GM12878 (cell line): Measurements from ENCODE around the gene SFXN1. TPM values are rescaled to one million over a fixed set of nuclear protein-coding genes. Genes with fewer than 3 reads are reported as not detected.

Source experiments
- CEBPZ ChIP-seq: fragments of 150-350 bp; IDR thresholded peaks from 2 replicates; pipeline ENCODE4 v1.6.1; 2016; ENCODE audit warnings: low read depth, low read length
- IRF4 ChIP-seq: IDR thresholded peaks from 2 replicates; pipeline ENCODE4 v1.6.1; 2011; ENCODE audit warnings: low read depth, low read length
- SREBF2 ChIP-seq: IDR thresholded peaks from 2 replicates; pipeline ENCODE4 v1.6.1; 2012; ENCODE audit warnings: mild to moderate bottlenecking, low read length
- ZBTB40 ChIP-seq: fragments of 450-650 bp; IDR thresholded peaks from 2 replicates; pipeline ENCODE4 v1.6.1; 2016; ENCODE audit warnings: mild to moderate bottlenecking, moderate library complexity, borderline replicate concordance
- polyA plus RNA-seq, 11 experiments: library from polyadenylated mRNA; depleted of rRNA in 4 of 11; unstranded in 6 of 11; stranded (reverse) in 5 of 11; fragments of >200 nt; fragmentation: Nextera tagmentation in 4 of 11; fragmentation: Illumina TruSeq in 1 of 11; extraction: Ambion mirVana in 4 of 11; extraction: Trizol in 1 of 11; gene quantifications; 1 replicate in 1 of 11; 2 replicates in 10 of 11; pipeline versions ENCODE4 v1.2.1 to v1.2.3, GENCODE V29; 2011 to 2016; ENCODE audit warnings: inconsistent platforms in 2 of 11, missing spikeins in 2 of 11, low read depth in 1 of 11
- total RNA-seq, 4 experiments: library from RNA; depleted of rRNA in 3 of 4; stranded (reverse); fragments of >200 nt in 3 of 4; fragmentation: Illumina TruSeq in 1 of 4; extraction: Trizol in 1 of 4; gene quantifications; 2 replicates each; pipeline versions ENCODE4 v1.2.1 to v1.2.3, GENCODE V29; 2013 to 2021

Gene SFXN1
- total and polyA plus RNA-seq, 10 of the 15 experiments (the other 5 are each of a cell fraction or from before 2014, with no cell fraction given) = 18.0 to 248 (median 103) TPM

- TF ChIP-seq ZBTB40 (no peak), IRF4 (no peak), SREBF2 (no peak), CEBPZ (no peak)
- TF ChIP-seq, all 136 proteins: peak for 0
Observed at GRCh38 chr5:175572886-175573285, 94.5 kb downstream of the SFXN1 start (continued).
